ENCODE data around the gene DRGX. TPM values are rescaled to one million over a fixed set of nuclear protein-coding genes. Genes with fewer than 3 reads are reported as not detected.

Gene DRGX
- total and polyA plus RNA-seq, 2 experiments from 2014 or later, result not detected

- Histone ChIP-seq H3K36me3 (replicated peaks; ENCODE audit: insufficient read depth, low read depth) (no peaks in the 10 kb centered on the region), H3K27me3 (no peaks in the 10 kb centered on the region), H3K79me2 (no peaks in the 10 kb centered on the region), H3K4me2 (no peak overlapping the region), H3K4me1 (ENCODE audit: insufficient read depth) (no peaks in the 10 kb centered on the region), H3K27ac (no peak overlapping the region), H2AFZ (no peak overlapping the region), H3K9me2 (replicated peaks; ENCODE audit: insufficient read depth) (no peaks in the 10 kb centered on the region), H3K4me3 (no peak overlapping the region), H4K20me1 (ENCODE audit: insufficient read depth, poor library complexity, severe bottlenecking) (no peaks in the 10 kb centered on the region), H3K9me3 (ENCODE audit: low read depth) (no peaks in the 10 kb centered on the region)
- DNase-seq (ENCODE audit: low spot score), result no peak
- TF ChIP-seq EZH2 (IDR thresholded peaks at IDR 0.05; ENCODE audit: borderline replicate concordance) (no peak), CTCF (IDR thresholded peaks at IDR 0.05; ENCODE audit: poor library complexity) (no peak), EZH2phosphoT487 (IDR thresholded peaks at IDR 0.05; ENCODE audit: low read depth, severe bottlenecking, unreplicated experiment) (no peak)
- WGBS (ENCODE audit: low lambda C conversion rate, missing lambda C conversion rate), result 67% methylated on average over 2 of the region's 2 CpGs
Observed at GRCh38 chr10:49431426-49431825, 35.5 kb upstream of the DRGX start.

DNA sequence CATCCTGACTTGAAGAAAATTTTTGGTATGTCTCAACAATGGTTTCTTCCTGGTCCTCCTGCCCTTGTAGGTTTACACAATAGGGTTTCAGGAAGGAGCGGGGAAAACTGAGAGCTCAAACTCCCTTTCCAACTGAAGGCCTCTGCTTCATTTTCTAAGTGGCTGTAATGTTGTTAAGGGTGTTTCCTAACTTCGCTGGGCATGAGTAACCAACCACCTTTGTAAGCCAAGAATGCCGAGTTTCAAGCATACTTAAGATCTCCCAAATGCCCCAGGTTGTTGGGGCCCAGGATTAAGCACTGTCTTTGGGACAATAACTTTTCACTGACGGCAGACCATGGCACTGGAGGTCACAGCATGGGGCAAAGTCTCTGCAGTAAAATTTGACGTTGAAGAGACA is 33.6 kb upstream of the DRGX start:
- no peak overlapping the region for H2AFZ ChIP-seq
- WGBS (ENCODE audit: low lambda C conversion rate, missing lambda C conversion rate), result 87% methylated on average over 5 of the region's 5 CpGs
- H3K9me3 ChIP-seq (ENCODE audit: low read depth), result no peaks in the 10 kb centered on the region
- H3K36me3 ChIP-seq (replicated peaks; ENCODE audit: insufficient read depth, low read depth), result no peaks in the 10 kb centered on the region
- H4K20me1 ChIP-seq (ENCODE audit: insufficient read depth, poor library complexity, severe bottlenecking), result no peaks in the 10 kb centered on the region
- no peaks in the 10 kb centered on the region for H3K27me3 ChIP-seq
- no peak for TF ChIP-seq EZH2phosphoT487 (IDR thresholded peaks at IDR 0.05; ENCODE audit: low read depth, severe bottlenecking, unreplicated experiment)
- H3K9me2 ChIP-seq (replicated peaks; ENCODE audit: insufficient read depth), result no peaks in the 10 kb centered on the region
- H3K4me2 ChIP-seq, result no peak overlapping the region
- no peak overlapping the region for H3K27ac ChIP-seq
- no peak for DNase-seq (ENCODE audit: low spot score)
- no peaks in the 10 kb centered on the region for H3K4me1 ChIP-seq (ENCODE audit: insufficient read depth)
- H3K79me2 ChIP-seq, result no peaks in the 10 kb centered on the region
- no peak overlapping the region for H3K4me3 ChIP-seq

DNA sequence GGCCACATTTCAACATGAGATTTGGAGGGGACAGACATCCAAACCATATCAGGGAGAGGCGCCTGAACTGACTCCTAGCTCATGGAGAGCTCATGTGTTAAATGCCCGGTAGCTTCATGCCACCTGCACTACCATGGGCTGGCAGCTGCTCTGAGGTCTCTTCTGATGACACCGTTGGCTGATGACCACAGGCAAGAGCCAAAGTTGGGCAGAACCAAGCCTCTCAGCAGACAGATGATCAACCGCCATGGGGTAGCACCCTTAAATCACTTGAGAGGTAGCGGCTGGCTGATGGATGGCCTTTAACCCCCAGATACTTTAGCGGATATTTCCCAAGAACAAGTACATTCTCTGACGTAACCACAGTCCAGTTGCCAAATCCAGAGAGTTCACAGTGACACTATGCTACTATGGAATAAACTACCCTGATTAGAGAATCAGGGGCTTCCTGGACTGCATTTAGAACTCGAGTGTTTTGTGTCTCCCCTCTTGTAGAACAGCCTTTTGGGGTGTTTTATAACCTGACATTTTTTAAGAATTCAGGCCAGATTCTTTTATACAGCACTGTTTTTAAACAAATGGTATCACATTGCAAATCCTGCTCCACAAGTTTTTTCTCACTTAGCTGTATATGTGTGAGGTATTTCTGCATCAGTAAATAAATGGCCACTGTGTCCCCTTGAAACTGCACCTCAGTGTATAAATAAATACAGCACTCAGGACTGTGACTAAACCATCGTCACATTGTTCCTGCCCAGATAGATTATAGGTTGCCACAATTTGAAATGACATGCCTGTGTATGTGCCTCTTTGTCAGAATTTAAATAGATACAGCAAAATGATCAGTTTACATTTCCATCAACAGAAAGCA is 30.8 kb upstream of the DRGX start:
- Histone ChIP-seq H3K4me2 (no peak overlapping the region), H3K4me3 (no peak overlapping the region), H3K27me3 (no peaks in the 10 kb centered on the region), H3K36me3 (replicated peaks; ENCODE audit: insufficient read depth, low read depth) (no peaks in the 10 kb centered on the region), H4K20me1 (ENCODE audit: insufficient read depth, poor library complexity, severe bottlenecking) (no peaks in the 10 kb centered on the region), H3K9me2 (replicated peaks; ENCODE audit: insufficient read depth) (no peaks in the 10 kb centered on the region), H3K9me3 (ENCODE audit: low read depth) (no peaks in the 10 kb centered on the region), H3K4me1 (ENCODE audit: insufficient read depth) (no peaks in the 10 kb centered on the region), H3K79me2 (no peaks in the 10 kb centered on the region), H3K27ac (no peak overlapping the region), H2AFZ (no peak overlapping the region)
- TF ChIP-seq CTCF (IDR thresholded peaks at IDR 0.05; ENCODE audit: poor library complexity), result no peak
- TF ChIP-seq EZH2 (IDR thresholded peaks at IDR 0.05; ENCODE audit: borderline replicate concordance), result no peak
- no peak for TF ChIP-seq EZH2phosphoT487 (IDR thresholded peaks at IDR 0.05; ENCODE audit: low read depth, severe bottlenecking, unreplicated experiment)
- DNase-seq (ENCODE audit: low spot score), result no peak
- 82% methylated on average over 9 of the region's 9 CpGs for WGBS (ENCODE audit: low lambda C conversion rate, missing lambda C conversion rate)

GRCh38 chr10:49419005-49419404 is 23.1 kb upstream of the DRGX start:
- Histone ChIP-seq H3K4me2 (peak overlapping the region; percentile 45), H4K20me1 (ENCODE audit: insufficient read depth, poor library complexity, severe bottlenecking) (no peaks in the 10 kb centered on the region), H3K27ac (peak overlapping the region; percentile 88), H3K4me1 (ENCODE audit: insufficient read depth) (peaks cover 12% of the 10 kb centered on the region), H3K9me2 (replicated peaks; ENCODE audit: insufficient read depth) (no peaks in the 10 kb centered on the region), H2AFZ (no peak overlapping the region), H3K27me3 (peaks cover 4% of the 10 kb centered on the region), H3K9me3 (ENCODE audit: low read depth) (no peaks in the 10 kb centered on the region), H3K79me2 (no peaks in the 10 kb centered on the region), H3K36me3 (replicated peaks; ENCODE audit: insufficient read depth, low read depth) (no peaks in the 10 kb centered on the region), H3K4me3 (no peak overlapping the region)
- DNase-seq (ENCODE audit: low spot score), result peak; percentile 76
- 32% methylated on average over 7 of the region's 7 CpGs for WGBS (ENCODE audit: low lambda C conversion rate, missing lambda C conversion rate)
- no peak for TF ChIP-seq EZH2 (IDR thresholded peaks at IDR 0.05; ENCODE audit: borderline replicate concordance)
- TF ChIP-seq CTCF (IDR thresholded peaks at IDR 0.05; ENCODE audit: poor library complexity), result no peak
- no peak for TF ChIP-seq EZH2phosphoT487 (IDR thresholded peaks at IDR 0.05; ENCODE audit: low read depth, severe bottlenecking, unreplicated experiment)
